GM21423 (cell line): ENCODE results near the gene DYRK2.
"Not testable (repeated sequence)": the region's sequence is repeated elsewhere in the genome, so short reads cannot be mapped to it uniquely, and the experiment has no call there.

Source experiments
- ATAC-seq: cut with Tn5 transposase; IDR thresholded peaks from one replicate; pipeline ENCODE4 v1.9.1; 2021; ENCODE audit warnings: mild to moderate bottlenecking, moderate library complexity; ENCODE audit not compliant: unreplicated experiment

Gene DYRK2

DNA sequence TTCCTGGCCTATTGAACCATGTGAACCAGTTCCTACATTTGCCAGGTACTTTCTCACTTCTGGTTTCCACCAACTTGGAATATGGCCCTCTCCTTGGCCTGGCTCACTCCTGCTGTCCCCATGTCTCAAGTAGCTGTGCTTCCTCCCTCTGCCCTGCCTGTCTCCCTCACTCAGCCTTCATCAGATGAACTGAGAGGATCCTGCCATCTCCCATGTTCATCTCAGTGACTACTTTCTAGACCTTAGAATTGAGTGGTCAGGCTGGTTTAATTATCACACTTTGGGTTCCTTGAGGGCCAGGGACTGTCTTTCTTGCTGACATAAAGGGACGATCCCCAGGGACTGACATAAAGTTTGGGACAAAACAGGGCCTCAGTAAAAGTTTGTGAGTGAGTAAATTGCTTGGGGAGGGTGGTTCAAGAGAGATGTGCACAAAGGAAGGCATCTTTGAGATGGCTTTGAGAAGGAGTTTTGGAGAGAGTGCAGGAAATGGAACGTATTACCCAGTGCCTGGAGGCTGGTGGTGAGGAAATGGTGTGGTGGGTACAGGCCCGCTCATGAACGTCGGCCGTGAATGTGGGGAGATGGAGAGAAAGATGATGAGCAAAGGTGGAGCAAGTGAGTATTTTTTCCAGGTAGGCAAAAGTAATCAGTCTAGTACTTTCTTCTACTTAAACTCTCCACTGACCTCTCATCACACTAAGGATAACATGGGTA is 20.8 kb downstream of the DYRK2 start:
- ATAC-seq = no peak

- ATAC-seq = no peak
These were observed 21.5 kb downstream of the DYRK2 start for GRCh38 chr12:67669934-67670631.

- no peak for ATAC-seq
These were observed 22.9 kb downstream of the DYRK2 start for GRCh38 chr12:67671419-67671818.

DNA sequence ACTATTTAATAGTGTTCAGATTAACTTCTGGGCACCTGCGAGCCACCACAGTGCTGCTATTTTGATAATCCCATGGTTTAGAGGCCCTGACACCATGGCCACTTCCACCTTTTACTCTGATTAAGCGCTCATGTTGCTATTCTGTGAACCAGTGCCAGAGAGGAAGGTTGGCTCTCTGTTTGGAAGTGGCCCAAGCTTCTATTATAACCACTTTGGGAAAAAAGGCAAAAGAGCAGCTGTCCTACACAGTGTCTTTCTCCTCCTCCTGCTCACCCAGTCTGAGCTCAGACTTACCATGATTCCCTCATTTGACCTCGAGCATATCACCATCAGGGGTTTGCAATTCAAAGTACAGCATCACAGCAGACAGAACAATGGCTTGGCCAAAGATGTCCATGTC is 23.3 kb downstream of the DYRK2 start:
- ATAC-seq = no peak

DNA sequence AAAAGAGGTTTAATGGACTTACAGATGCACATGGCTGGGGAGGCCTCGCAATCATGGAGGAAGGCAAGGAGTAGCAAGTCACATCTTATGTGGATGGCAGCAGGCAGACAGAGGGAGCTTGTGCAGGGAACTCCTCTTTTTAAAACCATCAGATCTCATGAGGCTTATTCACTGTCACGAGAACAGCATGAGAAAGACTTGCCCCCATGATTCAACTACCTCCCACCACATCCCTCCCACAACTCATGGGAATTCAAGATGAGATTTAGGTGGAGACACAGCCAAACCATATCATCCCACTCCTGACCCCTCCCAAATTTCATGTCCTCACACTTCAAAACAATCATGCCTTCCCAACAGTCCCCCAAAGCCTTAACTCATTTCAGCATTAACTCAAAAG is 24.0 kb downstream of the DYRK2 start:
- ATAC-seq = not testable (repeated sequence)

DNA sequence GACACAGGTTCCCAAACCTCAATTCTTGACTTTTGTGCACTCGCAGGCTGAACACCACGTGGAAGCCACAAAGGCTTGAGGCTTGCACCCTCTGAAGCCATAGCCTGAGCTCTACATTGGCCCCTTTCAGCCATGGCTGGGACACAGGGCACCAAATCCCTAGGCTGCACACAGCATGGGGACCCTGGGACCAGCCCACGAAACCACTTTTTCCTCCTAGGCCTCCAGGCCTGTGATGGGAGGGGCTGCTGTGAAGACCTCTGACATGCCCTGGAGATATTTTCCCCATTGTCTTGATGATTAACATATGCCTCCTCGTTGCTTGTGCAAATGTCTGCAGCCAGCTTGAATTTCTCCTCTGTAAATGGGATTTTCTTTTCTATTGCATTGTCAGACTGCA is 25.0 kb downstream of the DYRK2 start:
- ATAC-seq = not testable (repeated sequence)

DNA sequence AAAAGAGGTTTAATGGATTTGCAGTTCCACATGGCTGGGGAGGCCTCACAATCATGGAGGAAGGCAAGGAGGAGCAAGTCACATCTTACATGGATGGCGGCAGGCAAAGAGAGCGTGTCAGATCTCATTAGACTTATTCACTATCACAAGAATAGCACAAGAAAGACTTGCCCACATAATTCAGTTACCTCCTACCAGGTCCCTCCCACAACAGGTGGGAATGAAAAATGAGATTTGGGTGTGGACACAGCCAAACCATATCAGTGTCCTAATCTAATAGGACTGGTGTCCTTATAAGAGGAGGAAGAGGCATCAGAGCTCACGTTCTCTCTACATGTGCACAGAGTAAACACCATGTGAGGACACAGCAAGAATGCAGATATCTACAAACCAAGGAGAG is 25.9 kb downstream of the DYRK2 start:
- ATAC-seq = no peak

DNA sequence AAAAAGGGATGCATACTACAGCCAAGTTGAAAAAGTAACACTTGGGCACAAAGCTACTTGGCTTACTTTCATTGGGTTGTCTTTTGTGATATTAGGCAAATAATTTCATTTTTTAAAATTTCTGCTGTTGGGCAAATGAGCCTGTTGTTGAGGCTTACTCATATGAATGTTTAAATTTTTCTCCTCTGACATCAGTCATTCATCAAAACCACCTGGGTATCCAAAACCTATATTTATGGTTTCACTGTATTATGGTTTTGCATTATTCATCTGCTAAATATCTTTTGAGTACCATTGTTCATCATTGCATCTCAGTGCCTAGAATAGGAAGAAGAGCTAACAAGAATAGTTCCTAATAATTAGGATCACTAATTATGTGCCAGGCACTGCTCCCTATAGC is 28.1 kb downstream of the DYRK2 start:
- no peak for ATAC-seq

DNA sequence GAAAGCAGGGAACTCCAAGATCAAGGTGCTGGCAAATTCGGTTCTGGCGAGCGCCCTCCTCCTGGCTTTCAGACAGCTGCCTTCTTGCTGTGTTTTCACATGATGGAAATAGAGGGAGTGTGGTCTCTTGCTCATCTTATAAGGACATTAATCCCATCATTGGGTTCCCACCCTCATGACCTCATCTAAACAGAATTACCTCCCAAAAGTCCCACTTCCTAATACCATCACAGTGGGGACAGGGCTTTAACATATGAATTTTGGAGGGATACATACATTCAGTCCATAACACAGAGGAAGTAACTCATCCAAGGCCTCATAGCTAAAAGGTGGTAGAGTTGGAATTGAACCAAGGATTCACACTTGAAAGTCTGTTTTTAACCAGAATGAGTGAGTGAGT is 28.6 kb downstream of the DYRK2 start:
- no peak for ATAC-seq

DNA sequence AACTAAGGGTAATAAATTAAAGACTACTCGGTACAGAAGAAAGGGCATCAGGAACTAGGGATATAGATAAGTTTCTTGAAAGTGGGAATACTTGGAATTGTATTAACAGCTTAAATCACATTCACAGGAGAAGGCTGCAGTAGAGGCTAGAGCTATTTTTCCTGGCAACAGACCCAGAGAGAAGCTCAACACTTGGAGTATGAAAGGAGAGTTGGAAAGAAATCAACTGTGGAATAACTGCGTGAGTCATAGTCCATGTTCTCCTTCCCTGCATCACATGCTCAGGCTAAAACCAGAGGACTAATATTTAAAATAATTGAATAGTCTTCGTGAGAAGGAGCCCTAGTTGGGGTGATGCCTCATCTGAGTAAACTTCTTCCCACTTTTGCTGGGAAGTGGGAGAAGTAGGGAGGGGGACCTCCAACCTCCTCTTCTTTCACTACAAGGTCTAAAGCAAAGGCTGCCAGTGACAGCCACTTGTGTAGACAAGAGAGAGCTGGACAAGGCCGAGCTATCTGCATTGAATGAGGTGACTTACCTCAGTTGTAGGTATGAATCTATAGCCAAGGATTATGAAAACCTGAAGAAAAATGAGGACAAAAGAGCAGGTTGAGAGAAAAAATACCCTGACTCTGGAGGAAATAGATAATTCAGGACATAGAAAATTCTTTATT is 32.7 kb downstream of the DYRK2 start:
- ATAC-seq = no peak

GRCh38 chr12:67681941-67682620 is 33.5 kb downstream of the DYRK2 start:
- ATAC-seq = no peak

DNA sequence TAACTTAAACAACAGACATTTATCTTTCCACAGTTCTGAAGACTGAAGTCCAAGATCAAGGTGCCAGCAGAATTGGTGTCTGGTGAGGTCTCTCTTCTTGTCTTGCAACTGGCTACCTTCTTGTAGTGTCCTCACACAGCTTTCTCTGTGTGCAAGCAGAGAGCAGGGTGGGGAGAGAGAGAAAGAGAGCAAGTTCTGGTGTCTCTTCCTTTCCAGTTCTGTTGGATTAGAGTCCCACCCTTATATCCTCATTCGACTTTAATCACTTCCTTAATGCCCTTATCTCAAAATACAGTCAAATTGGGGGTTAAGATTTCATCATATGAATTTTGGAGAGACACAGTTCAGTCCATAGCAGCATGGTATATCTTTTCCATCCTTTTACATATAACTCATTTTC is 40.8 kb downstream of the DYRK2 start:
- no peak for ATAC-seq

DNA sequence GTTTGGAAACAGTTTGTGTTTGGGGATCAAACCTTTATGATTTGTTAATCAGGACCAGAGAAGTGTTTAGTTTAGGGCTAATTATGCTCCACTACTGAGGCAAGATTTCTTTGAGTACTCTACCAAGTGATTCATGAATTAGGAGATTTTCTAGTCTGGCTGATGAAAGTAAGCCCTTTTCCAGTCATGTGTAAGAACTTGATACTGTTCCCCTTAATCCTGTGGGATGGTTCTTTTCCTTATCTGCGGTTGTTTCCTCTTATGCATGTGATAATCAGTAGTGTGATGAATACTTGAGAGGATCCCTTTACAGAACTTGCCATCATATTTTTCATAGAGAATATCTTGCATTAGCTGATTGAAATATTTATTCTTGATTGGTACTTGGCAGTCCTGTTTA is 42.1 kb downstream of the DYRK2 start:
- ATAC-seq = no peak

- no peak for ATAC-seq
These were observed 42.7 kb downstream of the DYRK2 start for GRCh38 chr12:67691220-67691619.

GRCh38 chr12:67692135-67692534 is 43.6 kb downstream of the DYRK2 start:
- no peak for ATAC-seq

- ATAC-seq = peak; percentile 91
These were observed 44.4 kb downstream of the DYRK2 start for GRCh38 chr12:67692966-67693365.

DNA sequence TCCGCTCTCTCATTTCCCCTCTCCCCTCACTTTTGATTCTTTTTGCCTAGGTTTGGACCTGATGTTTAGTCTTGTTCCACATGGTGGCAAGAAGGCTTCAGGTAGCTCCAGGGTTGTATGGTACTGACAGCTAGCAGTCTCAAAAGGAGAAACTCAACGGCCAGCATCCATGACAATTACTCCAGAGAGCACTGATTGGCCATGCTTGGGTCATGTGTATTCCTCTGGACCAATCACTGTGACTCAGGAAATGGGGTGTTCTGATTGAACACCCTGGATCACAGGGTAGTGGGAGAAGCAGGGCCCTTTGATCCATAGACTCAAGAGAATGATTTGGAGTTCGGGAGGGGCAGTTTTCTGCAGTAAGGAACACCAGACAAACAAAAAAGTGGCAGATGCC is 45.3 kb downstream of the DYRK2 start:
- no peak for ATAC-seq

- no peak for ATAC-seq
These were observed 45.9 kb downstream of the DYRK2 start for GRCh38 chr12:67694306-67694900.

- ATAC-seq = no peak
These were observed 47.4 kb downstream of the DYRK2 start for GRCh38 chr12:67695974-67696373.

- ATAC-seq = no peak
These were observed 48.9 kb downstream of the DYRK2 start for GRCh38 chr12:67697443-67697842.

DNA sequence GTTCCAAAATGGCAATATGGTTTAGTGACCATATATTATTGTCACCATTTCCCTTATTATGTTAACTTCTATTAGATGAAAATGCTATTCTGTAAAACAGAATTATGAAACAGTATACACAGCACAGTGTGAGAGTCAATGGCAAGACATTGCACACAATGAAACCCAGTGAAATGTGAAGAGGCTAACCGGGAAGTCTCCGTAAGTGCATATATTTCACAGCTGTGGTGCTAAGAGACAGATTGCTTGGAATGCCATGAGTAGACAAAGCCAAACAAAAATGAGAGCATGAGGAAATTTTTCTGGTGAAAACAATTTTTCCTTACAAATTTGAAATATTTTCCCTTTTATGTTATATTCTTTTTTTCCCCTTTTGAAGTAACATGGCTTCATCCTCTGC is 49.4 kb downstream of the DYRK2 start:
- ATAC-seq = no peak
